Measurements from ENCODE around the gene ANO9. TPM values are rescaled to one million over a fixed set of nuclear protein-coding genes. Genes with fewer than 3 reads are reported as not detected.

The ANO9 gene
- total and polyA plus RNA-seq, 4 experiments from 2014 or later, result 9.4 to 123 (median 67.8) TPM

DNA sequence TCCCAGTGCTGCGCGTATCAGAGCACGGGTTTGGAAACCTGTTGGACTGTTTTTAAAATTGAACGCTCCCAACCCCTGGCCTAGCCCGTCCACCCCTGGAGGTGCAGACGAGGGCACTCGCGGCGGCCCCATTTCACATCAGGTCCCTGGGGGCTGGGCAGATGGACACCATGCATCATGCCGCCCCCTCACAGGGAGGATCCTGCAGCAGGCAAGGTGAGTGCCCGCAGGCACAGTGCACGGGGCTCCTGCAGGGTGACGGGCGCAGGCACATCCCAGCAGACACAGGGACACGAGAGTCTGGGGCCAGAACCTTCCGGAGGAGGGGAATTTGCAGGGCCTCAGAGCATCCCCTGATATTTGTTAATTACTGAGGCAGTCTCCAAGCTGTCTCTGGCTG, 7.3 kb downstream of the ANO9 start:
- Histone ChIP-seq H3K27me3 (ENCODE audit: insufficient read depth, low read length) (no peaks in the 10 kb centered on the region), H3K27ac (ENCODE audit: low read depth, low read length) (no peak overlapping the region), H3K4me1 (ENCODE audit: insufficient read depth, low read length) (peaks cover 20% of the 10 kb centered on the region), H3K9me3 (ENCODE audit: control insufficient read depth in 1 of 2, low read length in 2 of 2) (no peaks in the 10 kb centered on the region), H3K36me3 (ENCODE audit: insufficient read depth, low read length) (peaks cover 12% of the 10 kb centered on the region), H3K4me3 (ENCODE audit: low read length in 2 of 2) (no peak overlapping the region)
- peak in 1 of 5 donors; percentile 17 for DNase-seq
- peaks cover 0 to 5% of the 10 kb centered on the region in 2 donors for H3K36me3 Mint-ChIP-seq
- no peaks in the 10 kb centered on the region for H3K27me3 Mint-ChIP-seq
- H3K4me3 Mint-ChIP-seq, result no peak overlapping the region
- no peak overlapping the region for H3K27ac Mint-ChIP-seq
- POLR2A ChIA-PET (ENCODE audit: partially characterized antibody), result no interaction called here
- intact Hi-C loops (cut with micrococcal nuclease), result no loop called here
- no peaks in the 10 kb centered on the region for H3K9me3 Mint-ChIP-seq
- H3K4me1 Mint-ChIP-seq, result peaks cover 8 to 29% (median 13%) of the 10 kb centered on the region in 4 donors
- CTCF ChIA-PET (ENCODE audit: partially characterized antibody), result no interaction called here

DNA sequence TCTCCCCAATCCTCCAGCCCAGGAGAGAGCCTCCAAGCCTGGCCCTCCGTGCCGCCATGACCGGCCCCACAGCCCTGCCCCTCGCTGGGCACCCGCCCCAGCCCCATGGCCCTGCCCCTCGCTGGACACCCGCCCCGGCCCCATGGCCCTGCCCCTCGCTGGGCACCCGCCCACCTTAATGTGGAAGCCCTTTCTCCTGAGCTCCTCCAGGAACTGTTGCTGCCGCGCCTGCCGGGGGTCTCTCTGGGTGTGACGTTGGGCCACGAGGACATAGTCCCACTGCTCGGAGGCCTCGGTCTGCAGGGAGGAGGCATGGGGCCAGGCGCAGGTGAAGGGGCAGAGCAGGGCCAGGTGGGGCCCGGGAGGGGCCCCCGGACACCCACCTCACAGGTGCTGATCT, 8.2 kb downstream of the ANO9 start:
- ChIA-PET CTCF (ENCODE audit: partially characterized antibody) (no interaction called here), POLR2A (ENCODE audit: partially characterized antibody) (no interaction called here)
- Histone ChIP-seq H3K36me3 (ENCODE audit: insufficient read depth, low read length) (peaks cover 12% of the 10 kb centered on the region), H3K27me3 (ENCODE audit: insufficient read depth, low read length) (no peaks in the 10 kb centered on the region), H3K4me3 (ENCODE audit: low read length in 2 of 2) (no peak overlapping the region), H3K4me1 (ENCODE audit: insufficient read depth, low read length) (peaks cover 12% of the 10 kb centered on the region), H3K9me3 (ENCODE audit: control insufficient read depth in 1 of 2, low read length in 2 of 2) (no peaks in the 10 kb centered on the region), H3K27ac (ENCODE audit: low read depth, low read length) (no peak overlapping the region)
- Mint-ChIP-seq H3K36me3 (peaks cover 2 to 10% of the 10 kb centered on the region in 2 donors), H3K27me3 (no peaks in the 10 kb centered on the region), H3K4me1 (peaks cover 8 to 22% (median 10%) of the 10 kb centered on the region in 4 donors), H3K4me3 (no peak overlapping the region), H3K9me3 (no peaks in the 10 kb centered on the region), H3K27ac (no peak overlapping the region)
- DNase-seq, result peak in 1 of 5 donors; percentile 7
- intact Hi-C loops (cut with micrococcal nuclease), result no loop called here

DNA sequence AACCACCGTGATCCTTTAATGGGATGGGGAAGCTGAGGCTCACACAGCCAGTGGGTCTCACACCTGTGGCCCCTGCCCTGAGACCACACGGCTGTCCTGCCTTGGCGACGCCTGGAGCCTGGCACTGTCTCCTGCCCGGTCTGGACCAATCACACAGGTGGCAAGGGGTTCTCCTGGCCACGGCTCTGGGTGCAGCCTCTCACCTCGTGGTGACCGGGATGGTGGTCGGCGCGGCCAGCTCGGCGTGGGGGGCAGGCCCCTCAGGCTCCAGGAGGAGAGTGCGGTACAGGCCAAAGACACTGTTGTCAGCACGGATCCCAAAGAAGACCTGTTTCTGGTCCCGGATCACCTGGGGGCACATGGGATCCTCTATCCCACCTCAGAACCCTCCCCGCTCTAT, 8.7 kb downstream of the ANO9 start:
- Mint-ChIP-seq H3K27ac (no peak overlapping the region), H3K4me3 (no peak overlapping the region), H3K27me3 (no peaks in the 10 kb centered on the region), H3K4me1 (peaks cover 7 to 17% (median 8%) of the 10 kb centered on the region in 4 donors), H3K9me3 (no peaks in the 10 kb centered on the region), H3K36me3 (peaks cover 6 to 14% of the 10 kb centered on the region in 2 donors)
- Histone ChIP-seq H3K4me3 (ENCODE audit: low read length in 2 of 2) (no peak overlapping the region), H3K27me3 (ENCODE audit: insufficient read depth, low read length) (no peaks in the 10 kb centered on the region), H3K36me3 (ENCODE audit: insufficient read depth, low read length) (peaks cover 12% of the 10 kb centered on the region), H3K4me1 (ENCODE audit: insufficient read depth, low read length) (peaks cover 8% of the 10 kb centered on the region), H3K27ac (ENCODE audit: low read depth, low read length) (no peak overlapping the region), H3K9me3 (ENCODE audit: control insufficient read depth in 1 of 2, low read length in 2 of 2) (no peaks in the 10 kb centered on the region)
- ChIA-PET CTCF (ENCODE audit: partially characterized antibody) (no interaction called here), POLR2A (ENCODE audit: partially characterized antibody) (no interaction called here)
- peak in 1 of 5 donors; percentile 12 for DNase-seq
- intact Hi-C loops (cut with micrococcal nuclease), result no loop called here

DNA sequence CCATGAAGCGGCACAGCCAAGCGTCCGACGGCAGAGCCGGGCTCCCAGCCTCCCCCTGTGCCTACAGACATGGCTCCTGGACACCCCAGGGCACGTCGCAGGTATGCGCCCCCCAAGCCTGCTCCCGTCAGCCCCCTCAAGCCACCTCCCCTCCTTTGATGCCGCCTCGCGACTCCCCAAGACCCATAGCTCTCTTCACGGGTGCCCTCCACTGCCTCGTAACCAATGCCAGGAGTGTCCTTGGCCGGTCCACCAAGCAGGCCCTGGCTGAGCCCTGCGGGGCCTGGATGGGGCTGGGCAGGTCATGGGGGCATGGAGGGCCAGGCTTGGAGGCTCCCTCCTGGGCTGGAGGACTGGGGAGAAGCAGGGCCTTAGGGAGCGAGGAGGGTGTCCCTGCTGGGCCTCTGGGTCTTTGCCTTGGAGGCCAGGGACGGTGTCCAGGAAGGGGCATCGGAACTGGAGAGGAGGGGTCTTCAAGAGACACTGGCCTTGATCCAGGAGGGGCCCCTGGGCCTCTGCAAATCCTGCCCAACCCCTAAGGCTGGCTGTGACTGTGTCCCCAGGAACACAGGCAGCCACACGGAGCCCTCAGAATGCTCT, 9.2 kb downstream of the ANO9 start:
- Mint-ChIP-seq H3K4me1 (peaks cover 6 to 12% (median 7%) of the 10 kb centered on the region in 4 donors), H3K27me3 (no peaks in the 10 kb centered on the region), H3K4me3 (peak overlapping the region in 1 of 8 donors; percentile 60), H3K36me3 (peaks cover 9 to 17% of the 10 kb centered on the region in 2 donors), H3K9me3 (no peaks in the 10 kb centered on the region), H3K27ac (no peak overlapping the region)
- POLR2A ChIA-PET (ENCODE audit: partially characterized antibody), result no interaction called here
- Histone ChIP-seq H3K36me3 (ENCODE audit: insufficient read depth, low read length) (peaks cover 12% of the 10 kb centered on the region), H3K4me3 (ENCODE audit: low read length in 2 of 2) (no peak overlapping the region), H3K27ac (ENCODE audit: low read depth, low read length) (no peak overlapping the region), H3K9me3 (ENCODE audit: control insufficient read depth in 1 of 2, low read length in 2 of 2) (no peaks in the 10 kb centered on the region), H3K27me3 (ENCODE audit: insufficient read depth, low read length) (no peaks in the 10 kb centered on the region), H3K4me1 (ENCODE audit: insufficient read depth, low read length) (peaks cover 6% of the 10 kb centered on the region)
- CTCF ChIA-PET (ENCODE audit: partially characterized antibody), result no interaction called here
- DNase-seq, result peak in 1 of 5 donors; percentile 12
- intact Hi-C loops (cut with micrococcal nuclease), result no loop called here

DNA sequence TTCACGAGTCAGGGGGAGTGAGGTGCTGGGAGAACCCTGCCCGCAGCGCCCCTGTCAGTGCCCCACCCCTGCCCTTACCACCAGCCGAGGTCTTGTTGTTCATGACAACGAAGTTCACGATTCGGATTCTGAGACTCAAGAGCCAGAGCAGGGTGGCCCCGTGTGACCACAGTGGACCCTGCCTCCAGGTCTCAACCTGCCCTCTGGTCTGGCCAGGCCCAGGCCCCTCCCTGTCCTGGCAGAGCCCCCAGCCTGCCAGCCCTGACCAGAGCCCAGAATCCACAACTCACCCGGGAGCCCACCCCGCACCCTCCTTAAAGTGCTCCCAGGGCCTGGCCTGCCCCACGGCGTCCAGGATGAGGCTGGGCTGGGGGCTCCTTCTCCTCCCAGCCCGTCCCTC, 9.9 kb downstream of the ANO9 start:
- Mint-ChIP-seq H3K27me3 (no peaks in the 10 kb centered on the region), H3K36me3 (peaks cover 11 to 18% of the 10 kb centered on the region in 2 donors), H3K9me3 (no peaks in the 10 kb centered on the region), H3K27ac (no peak overlapping the region), H3K4me3 (no peak overlapping the region), H3K4me1 (peaks cover 0 to 5% (median 3%) of the 10 kb centered on the region in 4 donors)
- no peaks in the 10 kb centered on the region for H3K4me1 ChIP-seq (ENCODE audit: insufficient read depth, low read length)
- no peak overlapping the region for H3K4me3 ChIP-seq (ENCODE audit: low read length in 2 of 2)
- H3K27ac ChIP-seq (ENCODE audit: low read depth, low read length), result no peak overlapping the region
- ChIA-PET CTCF (ENCODE audit: partially characterized antibody) (no interaction called here), POLR2A (ENCODE audit: partially characterized antibody) (no interaction called here)
- intact Hi-C loops (cut with micrococcal nuclease), result no loop called here
- DNase-seq, result peak in 1 of 5 donors; percentile 22
- H3K36me3 ChIP-seq (ENCODE audit: insufficient read depth, low read length), result peaks cover 12% of the 10 kb centered on the region
- no peaks in the 10 kb centered on the region for H3K27me3 ChIP-seq (ENCODE audit: insufficient read depth, low read length)
- H3K9me3 ChIP-seq (ENCODE audit: control insufficient read depth in 1 of 2, low read length in 2 of 2), result no peaks in the 10 kb centered on the region

DNA sequence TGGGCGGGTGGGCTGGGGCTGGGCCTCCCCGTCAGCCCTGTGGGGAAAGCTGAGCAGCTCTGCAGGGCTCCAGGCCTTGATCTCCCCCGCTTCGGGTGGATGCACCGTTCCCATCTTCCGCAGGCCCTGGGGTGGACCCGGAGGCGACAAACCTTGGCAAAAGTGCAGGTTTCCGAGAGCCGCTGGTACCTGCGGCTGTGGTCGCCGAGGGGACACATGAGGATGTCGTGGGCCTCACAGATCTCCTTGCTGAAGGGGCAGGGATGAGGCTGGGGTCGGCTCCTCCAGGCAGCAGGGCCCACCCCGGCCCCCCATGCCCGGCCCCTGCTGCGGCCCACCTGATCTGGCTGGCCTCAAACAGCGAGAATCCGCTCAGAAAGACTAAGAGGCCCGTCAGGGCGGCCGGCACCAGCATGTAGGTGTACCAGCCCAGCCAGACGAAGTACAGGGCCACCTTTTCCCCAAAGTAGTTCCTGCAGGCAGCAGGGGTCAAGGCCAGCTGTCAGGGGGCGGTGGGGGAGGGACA, 11.8 kb downstream of the ANO9 start:
- no peaks in the 10 kb centered on the region for H3K9me3 Mint-ChIP-seq
- CTCF ChIA-PET (ENCODE audit: partially characterized antibody), result no interaction called here
- Histone ChIP-seq H3K4me1 (ENCODE audit: insufficient read depth, low read length) (no peaks in the 10 kb centered on the region), H3K9me3 (ENCODE audit: control insufficient read depth in 1 of 2, low read length in 2 of 2) (no peaks in the 10 kb centered on the region), H3K27ac (ENCODE audit: low read depth, low read length) (no peak overlapping the region), H3K4me3 (ENCODE audit: low read length in 2 of 2) (no peak overlapping the region), H3K36me3 (ENCODE audit: insufficient read depth, low read length) (peaks cover 12% of the 10 kb centered on the region), H3K27me3 (ENCODE audit: insufficient read depth, low read length) (no peaks in the 10 kb centered on the region)
- no peaks in the 10 kb centered on the region for H3K27me3 Mint-ChIP-seq
- DNase-seq, result peak in 1 of 5 donors; percentile 5
- H3K4me3 Mint-ChIP-seq, result no peak overlapping the region
- POLR2A ChIA-PET (ENCODE audit: partially characterized antibody), result no interaction called here
- peaks cover 17 to 22% of the 10 kb centered on the region in 2 donors for H3K36me3 Mint-ChIP-seq
- no peak overlapping the region for H3K27ac Mint-ChIP-seq
- H3K4me1 Mint-ChIP-seq, result no peaks in the 10 kb centered on the region
- intact Hi-C loops (cut with micrococcal nuclease), result no loop called here

DNA sequence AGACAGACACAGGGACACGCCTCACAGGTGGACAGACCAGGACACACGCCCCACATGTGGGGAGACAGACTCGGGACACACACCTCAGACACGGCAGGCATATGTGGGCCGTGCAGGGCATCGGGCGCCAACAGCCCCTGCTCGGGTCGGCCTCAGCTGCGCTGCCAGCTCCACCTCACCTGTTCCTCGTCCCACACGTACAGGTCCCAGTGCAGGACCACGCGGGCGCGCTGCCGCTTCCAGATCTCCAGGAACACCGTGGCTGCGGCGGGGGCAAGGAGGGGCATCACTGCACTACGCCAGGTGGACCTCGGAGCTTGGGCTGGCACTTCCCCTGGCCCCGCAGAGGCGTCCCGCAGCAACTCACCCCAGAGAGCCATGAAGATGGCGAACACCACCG, 12.4 kb downstream of the ANO9 start:
- Histone ChIP-seq H3K4me1 (ENCODE audit: insufficient read depth, low read length) (no peaks in the 10 kb centered on the region), H3K36me3 (ENCODE audit: insufficient read depth, low read length) (peaks cover 12% of the 10 kb centered on the region), H3K4me3 (ENCODE audit: low read length in 2 of 2) (no peak overlapping the region), H3K9me3 (ENCODE audit: control insufficient read depth in 1 of 2, low read length in 2 of 2) (no peaks in the 10 kb centered on the region), H3K27ac (ENCODE audit: low read depth, low read length) (no peak overlapping the region), H3K27me3 (ENCODE audit: insufficient read depth, low read length) (no peaks in the 10 kb centered on the region)
- Mint-ChIP-seq H3K36me3 (peaks cover 22 to 23% of the 10 kb centered on the region in 2 donors), H3K4me3 (no peak overlapping the region), H3K9me3 (no peaks in the 10 kb centered on the region), H3K4me1 (peaks cover 0 to 1% (median under 1%) of the 10 kb centered on the region in 4 donors), H3K27ac (peak overlapping the region in 1 of 7 donors; percentile 37), H3K27me3 (no peaks in the 10 kb centered on the region)
- CTCF ChIA-PET (ENCODE audit: partially characterized antibody), result no interaction called here
- intact Hi-C loops (cut with micrococcal nuclease), result no loop called here
- POLR2A ChIA-PET (ENCODE audit: partially characterized antibody), result no interaction called here
- DNase-seq, result no peak
